Measurements from ENCODE around the gene WASF3. TPM values are rescaled to one million over a fixed set of nuclear protein-coding genes. Genes with fewer than 3 reads are reported as not detected.
A peak's percentile ranks its signal among the peaks of the same experiment; 100 is the strongest.

WASF3 gene
- total and polyA plus RNA-seq, 2 of the 13 experiments (the other 11 are each of a cell fraction or from before 2014, with no cell fraction given) = 10.4 to 17.2 TPM

DNA sequence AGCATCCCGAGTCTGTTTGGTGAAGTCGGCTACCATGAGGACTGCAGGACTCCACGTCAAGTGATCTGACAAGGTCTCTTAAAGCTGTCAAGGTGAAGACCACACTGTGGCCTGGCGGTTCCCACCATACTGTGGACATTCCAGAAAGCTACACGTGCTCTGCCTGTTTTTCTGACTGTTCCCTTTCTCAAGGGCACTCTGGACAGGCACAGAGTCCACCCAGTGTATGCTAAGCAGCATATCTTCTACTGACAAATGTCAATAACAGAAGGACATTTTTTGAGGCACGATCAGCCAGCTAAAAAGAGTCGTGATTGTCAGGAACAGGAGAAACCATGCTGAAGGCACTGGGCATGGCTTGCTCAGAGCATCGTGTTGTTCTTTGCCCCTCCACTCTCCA is 12.8 kb upstream of the WASF3 start (continued):
- TF ChIP-seq FIP1L1 (IDR thresholded peaks at IDR 0.05; ENCODE audit: borderline replicate concordance, insufficient read depth, low read depth, low read length) (no peak), SOX5 (CRISPR knock-in tag; IDR thresholded peaks at IDR 0.05; ENCODE audit: borderline replicate concordance) (0 out of 2 replicates have a peak, but pooled peaks have one; percentile 47), TCF7L2 (IDR thresholded peaks at IDR 0.05; ENCODE audit: low read depth, low read length) (no peak), ZFP36 (IDR thresholded peaks at IDR 0.05; ENCODE audit: borderline replicate concordance, low read depth, low read length, partially characterized antibody) (no peak), CHCHD3 (CRISPR knock-in tag; IDR thresholded peaks at IDR 0.05) (no peak), ZNF558 (CRISPR knock-in tag; IDR thresholded peaks at IDR 0.05; ENCODE audit: borderline replicate concordance) (no peak), ZNF839 (CRISPR knock-in tag; IDR thresholded peaks at IDR 0.05; ENCODE audit: borderline replicate concordance) (no peak), RFX1 (IDR thresholded peaks at IDR 0.05) (no peak), ZNF17 (CRISPR knock-in tag; IDR thresholded peaks at IDR 0.05) (no peak)
- TF ChIP-seq, protein P1, sequence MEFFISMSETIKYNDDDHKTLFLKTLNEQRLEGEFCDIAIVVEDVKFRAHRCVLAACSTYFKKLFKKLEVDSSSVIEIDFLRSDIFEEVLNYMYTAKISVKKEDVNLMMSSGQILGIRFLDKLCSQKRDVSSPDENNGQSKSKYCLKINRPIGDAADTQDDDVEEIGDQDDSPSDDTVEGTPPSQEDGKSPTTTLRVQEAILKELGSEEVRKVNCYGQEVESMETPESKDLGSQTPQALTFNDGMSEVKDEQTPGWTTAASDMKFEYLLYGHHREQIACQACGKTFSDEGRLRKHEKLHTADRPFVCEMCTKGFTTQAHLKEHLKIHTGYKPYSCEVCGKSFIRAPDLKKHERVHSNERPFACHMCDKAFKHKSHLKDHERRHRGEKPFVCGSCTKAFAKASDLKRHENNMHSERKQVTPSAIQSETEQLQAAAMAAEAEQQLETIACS (CRISPR knock-in tag; IDR thresholded peaks at IDR 0.05) = no peak
- TF ChIP-seq, protein P2, sequence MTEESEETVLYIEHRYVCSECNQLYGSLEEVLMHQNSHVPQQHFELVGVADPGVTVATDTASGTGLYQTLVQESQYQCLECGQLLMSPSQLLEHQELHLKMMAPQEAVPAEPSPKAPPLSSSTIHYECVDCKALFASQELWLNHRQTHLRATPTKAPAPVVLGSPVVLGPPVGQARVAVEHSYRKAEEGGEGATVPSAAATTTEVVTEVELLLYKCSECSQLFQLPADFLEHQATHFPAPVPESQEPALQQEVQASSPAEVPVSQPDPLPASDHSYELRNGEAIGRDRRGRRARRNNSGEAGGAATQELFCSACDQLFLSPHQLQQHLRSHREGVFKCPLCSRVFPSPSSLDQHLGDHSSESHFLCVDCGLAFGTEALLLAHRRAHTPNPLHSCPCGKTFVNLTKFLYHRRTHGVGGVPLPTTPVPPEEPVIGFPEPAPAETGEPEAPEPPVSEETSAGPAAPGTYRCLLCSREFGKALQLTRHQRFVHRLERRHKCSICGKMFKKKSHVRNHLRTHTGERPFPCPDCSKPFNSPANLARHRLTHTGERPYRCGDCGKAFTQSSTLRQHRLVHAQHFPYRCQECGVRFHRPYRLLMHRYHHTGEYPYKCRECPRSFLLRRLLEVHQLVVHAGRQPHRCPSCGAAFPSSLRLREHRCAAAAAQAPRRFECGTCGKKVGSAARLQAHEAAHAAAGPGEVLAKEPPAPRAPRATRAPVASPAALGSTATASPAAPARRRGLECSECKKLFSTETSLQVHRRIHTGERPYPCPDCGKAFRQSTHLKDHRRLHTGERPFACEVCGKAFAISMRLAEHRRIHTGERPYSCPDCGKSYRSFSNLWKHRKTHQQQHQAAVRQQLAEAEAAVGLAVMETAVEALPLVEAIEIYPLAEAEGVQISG (CRISPR knock-in tag; IDR thresholded peaks at IDR 0.05) = no peak
- TF ChIP-seq, protein P3, sequence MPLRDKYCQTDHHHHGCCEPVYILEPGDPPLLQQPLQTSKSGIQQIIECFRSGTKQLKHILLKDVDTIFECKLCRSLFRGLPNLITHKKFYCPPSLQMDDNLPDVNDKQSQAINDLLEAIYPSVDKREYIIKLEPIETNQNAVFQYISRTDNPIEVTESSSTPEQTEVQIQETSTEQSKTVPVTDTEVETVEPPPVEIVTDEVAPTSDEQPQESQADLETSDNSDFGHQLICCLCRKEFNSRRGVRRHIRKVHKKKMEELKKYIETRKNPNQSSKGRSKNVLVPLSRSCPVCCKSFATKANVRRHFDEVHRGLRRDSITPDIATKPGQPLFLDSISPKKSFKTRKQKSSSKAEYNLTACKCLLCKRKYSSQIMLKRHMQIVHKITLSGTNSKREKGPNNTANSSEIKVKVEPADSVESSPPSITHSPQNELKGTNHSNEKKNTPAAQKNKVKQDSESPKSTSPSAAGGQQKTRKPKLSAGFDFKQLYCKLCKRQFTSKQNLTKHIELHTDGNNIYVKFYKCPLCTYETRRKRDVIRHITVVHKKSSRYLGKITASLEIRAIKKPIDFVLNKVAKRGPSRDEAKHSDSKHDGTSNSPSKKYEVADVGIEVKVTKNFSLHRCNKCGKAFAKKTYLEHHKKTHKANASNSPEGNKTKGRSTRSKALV (CRISPR knock-in tag; IDR thresholded peaks at IDR 0.05) = no peak
- TF ChIP-seq, protein P4, sequence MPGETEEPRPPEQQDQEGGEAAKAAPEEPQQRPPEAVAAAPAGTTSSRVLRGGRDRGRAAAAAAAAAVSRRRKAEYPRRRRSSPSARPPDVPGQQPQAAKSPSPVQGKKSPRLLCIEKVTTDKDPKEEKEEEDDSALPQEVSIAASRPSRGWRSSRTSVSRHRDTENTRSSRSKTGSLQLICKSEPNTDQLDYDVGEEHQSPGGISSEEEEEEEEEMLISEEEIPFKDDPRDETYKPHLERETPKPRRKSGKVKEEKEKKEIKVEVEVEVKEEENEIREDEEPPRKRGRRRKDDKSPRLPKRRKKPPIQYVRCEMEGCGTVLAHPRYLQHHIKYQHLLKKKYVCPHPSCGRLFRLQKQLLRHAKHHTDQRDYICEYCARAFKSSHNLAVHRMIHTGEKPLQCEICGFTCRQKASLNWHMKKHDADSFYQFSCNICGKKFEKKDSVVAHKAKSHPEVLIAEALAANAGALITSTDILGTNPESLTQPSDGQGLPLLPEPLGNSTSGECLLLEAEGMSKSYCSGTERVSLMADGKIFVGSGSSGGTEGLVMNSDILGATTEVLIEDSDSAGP (CRISPR knock-in tag; IDR thresholded peaks at IDR 0.05; ENCODE audit: borderline replicate concordance) = no peak

Data from HepG2 (cell line).